B cell (primary cell): ENCODE measurements around the gene LILRB4. TPM values are rescaled to one million over a fixed set of nuclear protein-coding genes. Genes with fewer than 3 reads are reported as not detected.

Experiments used
- ATAC-seq: fragments of 200-7000 bp; cut with Tn5 transposase; one replicate; pipeline ENCODE4 v1.10.0; 2021; ENCODE audit warnings: low read depth, mild to moderate bottlenecking, moderate number of reproducible peaks, moderate library complexity
- CTCF ChIA-PET: fragments of 350-600 bp; sonication (Branson Sonifier 250); formaldehyde crosslinking; loops from one replicate; lab custom pipeline; 2021; ENCODE audit warnings: antibody characterized with exemption, inconsistent platforms; lab: Charles Lee
- POLR2A ChIA-PET: fragments of 350-600 bp; sonication (Branson Sonifier 250); formaldehyde crosslinking; loops from one replicate; lab custom pipeline; 2021; ENCODE audit warnings: antibody characterized with exemption; lab: Charles Lee
- DNase-seq: peaks from one replicate; pipeline ENCODE4 v3.0.0; 2013
- H2AFZ ChIP-seq: 2 replicates; pipeline ENCODE4 v1.6.1; 2012; ENCODE audit warnings: mild to moderate bottlenecking, low read depth, low read length; ENCODE audit not compliant: insufficient read depth, poor library complexity, severe bottlenecking
- H3K27ac ChIP-seq, 2 donors: 1 replicate in 1 of 2; 2 replicates in 1 of 2; pipeline ENCODE4 v1.5.1; 2012 to 2013; ENCODE audit warnings: low read length in 2 of 2, mild to moderate bottlenecking in 2 of 2, moderate library complexity in 1 of 2
- H3K27me3 ChIP-seq, 4 experiments: fragments of 200-600 bp in 1 of 4; sonication (generic) in 1 of 4; replicated peaks in 1 of 4; 1 replicate in 2 of 4; 2 replicates in 2 of 4; pipeline versions ENCODE4 v1.6.1 to v1.7.0; 2013 to 2016; ENCODE audit warnings: low read length in 3 of 4, mild to moderate bottlenecking in 2 of 4, mixed read lengths in 1 of 4, moderate library complexity in 1 of 4; ENCODE audit not compliant: insufficient read depth in 4 of 4, control insufficient read depth in 3 of 4; ENCODE audit errors: control extremely low read depth in 1 of 4
- H3K36me3 ChIP-seq, 2 experiments: replicated peaks in 1 of 2; 1 replicate in 1 of 2; 2 replicates in 1 of 2; pipeline versions ENCODE4 v1.6.1 to v1.7.1; 2013; ENCODE audit warnings: low read length in 1 of 2; ENCODE audit not compliant: insufficient read depth in 2 of 2, control insufficient read depth in 1 of 2; ENCODE audit errors: control extremely low read depth in 1 of 2, extremely low read depth in 1 of 2
- H3K4me1 ChIP-seq, 2 donors: fragments of 200-600 bp in 1 of 2; sonication (generic) in 1 of 2; 1 replicate in 1 of 2; 2 replicates in 1 of 2; pipeline versions ENCODE4 v1.5.1 to v1.6.1; 2013 to 2017; ENCODE audit warnings: low read length in 2 of 2; ENCODE audit not compliant: control insufficient read depth in 2 of 2, insufficient read depth in 2 of 2
- H3K4me2 ChIP-seq: replicated peaks from 2 replicates; pipeline ENCODE3; 2012; ENCODE audit warnings: mild to moderate bottlenecking, low read depth, low read length; ENCODE audit not compliant: poor library complexity, severe bottlenecking
- H3K4me3 ChIP-seq, 5 experiments: fragments of 200-600 bp in 1 of 5; sonication (generic) in 1 of 5; 1 replicate in 3 of 5; 2 replicates in 2 of 5; pipeline versions ENCODE4 v1.5.1 to v1.7.0; 2011 to 2016; ENCODE audit warnings: low read length in 4 of 5, mild to moderate bottlenecking in 4 of 5, low read depth in 2 of 5, control low read depth in 1 of 5, moderate library complexity in 1 of 5; ENCODE audit not compliant: insufficient read depth in 1 of 5; ENCODE audit errors: control extremely low read depth in 1 of 5, extremely low read depth in 1 of 5
- H3K79me2 ChIP-seq: fragments of 200-600 bp; sonication (generic); one replicate; pipeline ENCODE4 v1.6.0; 2016; ENCODE audit warnings: low read length; ENCODE audit not compliant: control insufficient read depth, insufficient read depth
- H3K9ac ChIP-seq: fragments of 200-600 bp; sonication (generic); 2 replicates; pipeline ENCODE4 v1.6.1; 2017; ENCODE audit warnings: mild to moderate bottlenecking, low read length, moderate library complexity
- H3K9me3 ChIP-seq, 3 donors: one replicate each; pipeline versions ENCODE4 v1.6.1 to v1.7.1; 2013; ENCODE audit warnings: low read length in 2 of 3; ENCODE audit not compliant: control insufficient read depth in 2 of 3, insufficient read depth in 1 of 3; ENCODE audit errors: control extremely low read depth in 1 of 3
- H4K20me1 ChIP-seq: 2 replicates; pipeline ENCODE4 v1.6.0; 2012; ENCODE audit warnings: mild to moderate bottlenecking, low read length; ENCODE audit not compliant: insufficient read depth, control insufficient read depth, poor library complexity, severe bottlenecking
- H3K27ac Mint-ChIP-seq: one replicate; pipeline ENCODE4 v1.8.0; 2021; ENCODE audit warnings: mixed read lengths
- H3K27me3 Mint-ChIP-seq: one replicate; pipeline ENCODE4 v1.8.0; 2021; ENCODE audit warnings: mixed read lengths
- H3K4me1 Mint-ChIP-seq: one replicate; pipeline ENCODE4 v1.8.0; 2021; ENCODE audit warnings: mixed read lengths
- H3K4me3 Mint-ChIP-seq: one replicate; pipeline ENCODE4 v1.8.0; 2021; ENCODE audit warnings: mixed read lengths
- H3K9me3 Mint-ChIP-seq: one replicate; pipeline ENCODE4 v1.8.0; 2022; ENCODE audit warnings: mixed read lengths; ENCODE audit not compliant: insufficient read depth
- CTCF ChIP-seq: fragments of 200-600 bp; IDR thresholded peaks from one replicate; pipeline ENCODE4 v1.8.0; 2022; ENCODE audit warnings: antibody characterized with exemption, mild to moderate bottlenecking
- EZH2 ChIP-seq: IDR thresholded peaks from 2 replicates; pipeline ENCODE4 v1.6.1; 2012; ENCODE audit warnings: borderline replicate concordance, low read depth, mild to moderate bottlenecking, moderate library complexity, low read length; ENCODE audit not compliant: insufficient read depth, poor library complexity, severe bottlenecking
- WGBS: methylation state at CpG from one replicate; pipeline ENCODE4 v1.1.5; 2013; ENCODE audit warnings: missing lambda C conversion rate; ENCODE audit not compliant: insufficient coverage; 5-methylcytosine and 5-hydroxymethylcytosine counted together
- intact Hi-C: fragments of 100-400 bp; cut with micrococcal nuclease; formaldehyde crosslinking; loops from one replicate; pipeline ENCODE4 v1.10.0; 2022
- polyA plus RNA-seq: library from polyadenylated mRNA; depleted of rRNA; stranded (reverse); fragments of >200 nt; gene quantifications from 2 replicates; pipeline ENCODE4 v1.2.3, GENCODE V29; 2012
- total RNA-seq, 2 donors: library from RNA; stranded (reverse); fragments of 120-200 nt in 1 of 2; gene quantifications; 1 replicate in 1 of 2; 2 replicates in 1 of 2; pipeline versions ENCODE4 v1.2.3 to v1.2.4, GENCODE V29; 2013 to 2022

LILRB4 gene
- total and polyA plus RNA-seq, 2 donors (not counting 1 experiment from before 2014, with no cell fraction given), result 1.1 to 2.8 TPM

GRCh38 chr19:54691582-54692297 is 29.0 kb downstream of the LILRB4 start:
- Histone ChIP-seq H3K36me3 (no peaks in the 10 kb centered on the region), H3K4me3 (no peak overlapping the region), H3K79me2 (no peaks in the 10 kb centered on the region), H3K27ac (no peak overlapping the region), H3K4me1 (peaks cover 0 to 3% of the 10 kb centered on the region in 2 donors), H3K9ac (no peak overlapping the region), H3K9me3 (peaks cover 0 to 3% (median 0%) of the 10 kb centered on the region in 3 donors), H4K20me1 (no peaks in the 10 kb centered on the region), H3K27me3 (peaks cover 0 to 17% (median 5%) of the 10 kb centered on the region in 4 experiments), H2AFZ (no peak overlapping the region), H3K4me2 (no peak overlapping the region)
- ChIA-PET POLR2A (no interaction called here), CTCF (no interaction called here)
- Mint-ChIP-seq H3K27me3 (peaks cover 40% of the 10 kb centered on the region), H3K27ac (no peak overlapping the region), H3K4me1 (peaks cover 3% of the 10 kb centered on the region), H3K9me3 (no peaks in the 10 kb centered on the region), H3K4me3 (no peak overlapping the region)
- no peak for ATAC-seq
- TF ChIP-seq EZH2 (no peak), CTCF (no peak)
- no peak for DNase-seq
- WGBS, result 96% methylated on average over 6 of the region's 9 CpGs
- intact Hi-C loops, result no loop called here

GRCh38 chr19:54692298-54692615 is 29.5 kb downstream of the LILRB4 start:
- Histone ChIP-seq H3K9me3 (peaks cover 0 to 3% (median 0%) of the 10 kb centered on the region in 3 donors), H3K4me2 (no peak overlapping the region), H3K36me3 (no peaks in the 10 kb centered on the region), H3K27ac (no peak overlapping the region), H3K79me2 (no peaks in the 10 kb centered on the region), H4K20me1 (no peaks in the 10 kb centered on the region), H3K4me1 (peaks cover 0 to 3% of the 10 kb centered on the region in 2 donors), H3K27me3 (peaks cover 0 to 19% (median 5%) of the 10 kb centered on the region in 4 experiments), H3K4me3 (no peak overlapping the region), H3K9ac (no peak overlapping the region), H2AFZ (no peak overlapping the region)
- ChIA-PET POLR2A (no interaction called here), CTCF (no interaction called here)
- Mint-ChIP-seq H3K4me1 (peaks cover 3% of the 10 kb centered on the region), H3K4me3 (no peak overlapping the region), H3K27me3 (peaks cover 35% of the 10 kb centered on the region), H3K9me3 (no peaks in the 10 kb centered on the region), H3K27ac (no peak overlapping the region)
- DNase-seq, result no peak
- intact Hi-C loops, result no loop called here
- no peak for TF ChIP-seq EZH2
- no peak for TF ChIP-seq CTCF
- no peak for ATAC-seq
- WGBS, result 70% methylated on average over 4 of the region's 4 CpGs
